ENCODE data around the gene ALOX5. TPM values are rescaled to one million over a fixed set of nuclear protein-coding genes. Genes with fewer than 3 reads are reported as not detected.

Gene ALOX5
- total RNA-seq, 1 experiment from 2014 or later, result 0.11 TPM

DNA sequence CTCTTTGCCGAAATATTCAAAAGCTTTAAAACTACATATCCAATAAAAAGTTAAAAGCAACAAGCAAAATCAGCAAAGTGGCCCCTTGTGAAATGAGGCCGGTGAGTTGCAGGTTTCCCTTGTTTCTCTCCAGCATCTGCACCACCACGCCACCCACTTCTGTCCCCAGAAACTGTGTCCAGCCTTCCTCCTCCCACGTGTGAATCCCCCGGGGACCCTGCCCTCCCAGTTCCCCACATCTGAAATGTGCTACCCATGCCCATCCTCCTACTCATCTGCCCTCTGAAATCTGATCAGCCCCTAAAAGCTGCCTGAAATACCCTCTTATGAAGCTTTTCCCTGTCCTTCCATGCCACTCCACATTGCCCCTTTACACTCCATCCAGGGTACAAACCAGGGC lies 3.8 kb downstream of the ALOX5 start:
- H3K36me3 ChIP-seq (ENCODE audit: low read depth, low read length), result no peaks in the 10 kb centered on the region
- H3K27me3 ChIP-seq (ENCODE audit: low read length), result peaks cover 43% of the 10 kb centered on the region
- DNase-seq (no peak), ATAC-seq (no peak)
- ChIA-PET POLR2A (ENCODE audit: unreplicated experiment) (no interaction called here), CTCF (no interaction called here)
- no peaks in the 10 kb centered on the region for H4K20me1 ChIP-seq (ENCODE audit: low read length)
- TF ChIP-seq, protein P1, sequence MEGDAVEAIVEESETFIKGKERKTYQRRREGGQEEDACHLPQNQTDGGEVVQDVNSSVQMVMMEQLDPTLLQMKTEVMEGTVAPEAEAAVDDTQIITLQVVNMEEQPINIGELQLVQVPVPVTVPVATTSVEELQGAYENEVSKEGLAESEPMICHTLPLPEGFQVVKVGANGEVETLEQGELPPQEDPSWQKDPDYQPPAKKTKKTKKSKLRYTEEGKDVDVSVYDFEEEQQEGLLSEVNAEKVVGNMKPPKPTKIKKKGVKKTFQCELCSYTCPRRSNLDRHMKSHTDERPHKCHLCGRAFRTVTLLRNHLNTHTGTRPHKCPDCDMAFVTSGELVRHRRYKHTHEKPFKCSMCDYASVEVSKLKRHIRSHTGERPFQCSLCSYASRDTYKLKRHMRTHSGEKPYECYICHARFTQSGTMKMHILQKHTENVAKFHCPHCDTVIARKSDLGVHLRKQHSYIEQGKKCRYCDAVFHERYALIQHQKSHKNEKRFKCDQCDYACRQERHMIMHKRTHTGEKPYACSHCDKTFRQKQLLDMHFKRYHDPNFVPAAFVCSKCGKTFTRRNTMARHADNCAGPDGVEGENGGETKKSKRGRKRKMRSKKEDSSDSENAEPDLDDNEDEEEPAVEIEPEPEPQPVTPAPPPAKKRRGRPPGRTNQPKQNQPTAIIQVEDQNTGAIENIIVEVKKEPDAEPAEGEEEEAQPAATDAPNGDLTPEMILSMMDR (conservative IDR thresholded peaks at IDR 0.05; ENCODE audit: low read depth, low read length), result no peak
- TF ChIP-seq EZH2 (IDR thresholded peaks at IDR 0.05; ENCODE audit: low read length, unreplicated experiment), result no peak
- H3F3A ChIP-seq (ENCODE audit: low read length, unreplicated experiment), result no peaks in the 10 kb centered on the region
- H3K79me2 ChIP-seq (ENCODE audit: low read length), result no peaks in the 10 kb centered on the region
- no peak overlapping the region for H2AFZ ChIP-seq (ENCODE audit: low read length)
- H3K4me2 ChIP-seq (ENCODE audit: low read length), result no peak overlapping the region
- no peak overlapping the region for H3K4me3 ChIP-seq (ENCODE audit: low read length)
- H3K9me3 ChIP-seq (ENCODE audit: low read length), result no peaks in the 10 kb centered on the region
- no peaks in the 10 kb centered on the region for H3K9me2 ChIP-seq (replicated peaks; ENCODE audit: low read length)
- no TSS peak for BruUV-seq (replicated peaks)
- H3K9ac ChIP-seq (ENCODE audit: low read length), result no peak overlapping the region
- H3K4me1 ChIP-seq (ENCODE audit: insufficient read depth, low read length), result peaks cover 24% of the 10 kb centered on the region
- H3K27ac ChIP-seq (ENCODE audit: low read length), result no peak overlapping the region
- intact Hi-C loops (cut with micrococcal nuclease), result no loop called here

DNA sequence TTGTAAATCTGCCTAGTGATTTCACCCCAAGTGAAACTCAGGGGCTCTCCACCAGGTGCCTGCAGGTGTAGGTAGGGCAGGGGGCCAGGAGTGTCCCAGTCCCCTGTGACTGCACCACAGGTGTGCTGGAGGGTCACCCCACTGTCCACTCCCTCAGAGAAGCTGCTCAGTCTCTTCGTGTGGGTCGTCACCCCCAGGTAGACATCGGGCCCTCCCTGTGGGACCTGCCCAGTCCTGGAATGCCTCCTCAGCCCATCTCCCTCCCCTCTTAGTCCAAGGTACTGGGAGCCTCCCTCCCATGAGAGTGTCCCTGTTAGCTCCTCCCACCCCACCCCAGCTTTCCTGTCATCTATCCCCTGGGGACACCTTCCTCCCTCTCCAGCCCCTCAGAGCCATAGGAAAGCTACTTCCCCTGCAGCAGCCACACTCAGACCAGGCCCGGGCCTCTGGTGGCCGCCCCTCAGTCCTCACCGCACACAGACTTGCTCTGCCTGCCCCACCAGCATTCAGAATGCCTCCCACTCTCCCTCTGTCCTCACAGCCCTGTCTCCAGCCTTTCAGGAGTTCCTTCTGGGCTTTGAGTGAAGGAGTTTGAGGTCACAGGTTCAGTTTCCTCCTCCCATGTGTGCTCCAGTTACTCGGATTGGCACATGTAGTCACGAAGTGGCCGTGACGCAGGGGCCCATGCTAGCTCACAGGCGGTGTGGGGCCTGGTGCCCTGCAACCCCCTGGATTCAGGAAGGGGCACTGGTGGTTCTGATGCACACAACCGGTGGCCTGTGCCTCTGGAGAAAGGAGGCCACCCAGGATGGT lies 5.1 kb downstream of the ALOX5 start:
- Histone ChIP-seq H3K27ac (ENCODE audit: low read length) (no peak overlapping the region), H3F3A (ENCODE audit: low read length, unreplicated experiment) (no peaks in the 10 kb centered on the region), H3K79me2 (ENCODE audit: low read length) (no peaks in the 10 kb centered on the region), H2AFZ (ENCODE audit: low read length) (no peak overlapping the region), H3K9me2 (replicated peaks; ENCODE audit: low read length) (no peaks in the 10 kb centered on the region), H3K9me3 (ENCODE audit: low read length) (no peaks in the 10 kb centered on the region), H3K9ac (ENCODE audit: low read length) (no peak overlapping the region), H3K27me3 (ENCODE audit: low read length) (peaks cover 32% of the 10 kb centered on the region), H3K4me3 (ENCODE audit: low read length) (no peak overlapping the region), H4K20me1 (ENCODE audit: low read length) (no peaks in the 10 kb centered on the region), H3K4me2 (ENCODE audit: low read length) (no peak overlapping the region), H3K4me1 (ENCODE audit: insufficient read depth, low read length) (peaks cover 18% of the 10 kb centered on the region), H3K36me3 (ENCODE audit: low read depth, low read length) (no peaks in the 10 kb centered on the region)
- intact Hi-C loops (cut with micrococcal nuclease), result no loop called here
- BruUV-seq (replicated peaks), result no TSS peak
- DNase-seq (no peak), ATAC-seq (no peak)
- CTCF ChIA-PET, result no interaction called here
- POLR2A ChIA-PET (ENCODE audit: unreplicated experiment), result no interaction called here
- TF ChIP-seq, protein P1 (conservative IDR thresholded peaks at IDR 0.05; ENCODE audit: low read depth, low read length), result no peak
- TF ChIP-seq EZH2phosphoT487 (IDR thresholded peaks at IDR 0.05; ENCODE audit: borderline replicate concordance, low read length), result no peak
- no peak for TF ChIP-seq EZH2 (IDR thresholded peaks at IDR 0.05; ENCODE audit: low read length, unreplicated experiment)

DNA sequence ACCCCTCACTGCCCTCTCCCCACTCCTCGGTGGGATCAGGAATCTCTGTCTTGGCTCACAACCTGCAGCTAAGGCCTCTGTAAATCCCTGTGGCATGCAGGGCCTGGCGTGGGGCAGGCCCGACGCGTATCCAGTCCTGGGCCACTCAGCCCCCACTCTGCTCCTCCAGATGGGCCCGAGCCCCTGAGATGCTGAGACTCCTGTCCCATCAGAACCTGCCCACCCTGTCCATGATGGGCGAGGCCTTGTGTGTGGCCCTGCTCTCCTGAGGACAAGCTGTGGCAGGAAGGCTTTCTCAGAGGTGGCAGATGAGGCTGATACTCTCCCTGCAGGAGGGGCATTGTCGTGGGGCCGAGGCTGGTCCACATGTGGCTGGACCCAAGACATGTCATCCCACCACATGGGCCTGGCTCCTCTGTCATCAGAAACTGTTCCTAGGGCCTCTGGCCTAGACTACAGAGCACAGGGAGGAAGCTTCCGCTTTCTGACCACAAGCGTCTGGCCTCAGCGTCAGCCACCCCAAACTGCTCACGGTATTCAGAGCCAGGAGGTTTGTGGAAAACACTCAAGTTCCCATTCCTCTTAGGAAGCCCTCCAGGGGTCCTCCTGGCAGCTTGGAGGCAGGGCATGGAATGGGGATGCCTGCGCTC lies 6.0 kb downstream of the ALOX5 start:
- Histone ChIP-seq H3K27ac (ENCODE audit: low read length) (no peak overlapping the region), H3K36me3 (ENCODE audit: low read depth, low read length) (no peaks in the 10 kb centered on the region), H3K9ac (ENCODE audit: low read length) (no peak overlapping the region), H3K4me3 (ENCODE audit: low read length) (no peak overlapping the region), H3K4me2 (ENCODE audit: low read length) (no peak overlapping the region), H3F3A (ENCODE audit: low read length, unreplicated experiment) (no peaks in the 10 kb centered on the region), H3K4me1 (ENCODE audit: insufficient read depth, low read length) (peaks cover 9% of the 10 kb centered on the region), H2AFZ (ENCODE audit: low read length) (no peak overlapping the region), H3K9me2 (replicated peaks; ENCODE audit: low read length) (no peaks in the 10 kb centered on the region), H3K79me2 (ENCODE audit: low read length) (no peaks in the 10 kb centered on the region), H3K27me3 (ENCODE audit: low read length) (peaks cover 24% of the 10 kb centered on the region), H4K20me1 (ENCODE audit: low read length) (no peaks in the 10 kb centered on the region), H3K9me3 (ENCODE audit: low read length) (no peaks in the 10 kb centered on the region)
- ATAC-seq, result no peak
- CTCF ChIA-PET, result no interaction called here
- POLR2A ChIA-PET (ENCODE audit: unreplicated experiment), result no interaction called here
- no peak for DNase-seq
- intact Hi-C loops (cut with micrococcal nuclease), result no loop called here
- no TSS peak for BruUV-seq (replicated peaks)
- TF ChIP-seq, protein P1 (conservative IDR thresholded peaks at IDR 0.05; ENCODE audit: low read depth, low read length), result no peak
- no peak for TF ChIP-seq EZH2phosphoT487 (IDR thresholded peaks at IDR 0.05; ENCODE audit: borderline replicate concordance, low read length)
